ENCODE results near the gene RAPGEF5.

Gene RAPGEF5

DNA sequence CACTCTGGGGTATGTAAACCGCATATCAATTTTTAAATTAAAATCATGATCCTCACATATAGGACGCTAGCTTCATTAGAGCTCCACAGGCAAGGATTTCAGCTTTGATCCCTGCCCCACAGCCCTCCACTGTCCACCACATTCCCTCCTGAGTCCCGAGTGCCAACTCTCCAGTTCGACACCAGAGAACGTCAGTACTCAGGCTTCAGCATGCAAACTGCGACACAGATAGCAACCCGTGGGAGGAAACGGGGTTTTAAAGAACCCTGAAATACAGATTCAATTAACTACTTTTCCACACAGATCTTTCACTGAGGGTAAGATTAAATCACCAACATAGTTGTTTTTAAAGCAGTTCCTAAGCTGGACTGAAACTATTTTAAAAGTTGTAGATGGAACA is 26.1 kb downstream of the RAPGEF5 start:
- TF ChIP-seq, protein P1, sequence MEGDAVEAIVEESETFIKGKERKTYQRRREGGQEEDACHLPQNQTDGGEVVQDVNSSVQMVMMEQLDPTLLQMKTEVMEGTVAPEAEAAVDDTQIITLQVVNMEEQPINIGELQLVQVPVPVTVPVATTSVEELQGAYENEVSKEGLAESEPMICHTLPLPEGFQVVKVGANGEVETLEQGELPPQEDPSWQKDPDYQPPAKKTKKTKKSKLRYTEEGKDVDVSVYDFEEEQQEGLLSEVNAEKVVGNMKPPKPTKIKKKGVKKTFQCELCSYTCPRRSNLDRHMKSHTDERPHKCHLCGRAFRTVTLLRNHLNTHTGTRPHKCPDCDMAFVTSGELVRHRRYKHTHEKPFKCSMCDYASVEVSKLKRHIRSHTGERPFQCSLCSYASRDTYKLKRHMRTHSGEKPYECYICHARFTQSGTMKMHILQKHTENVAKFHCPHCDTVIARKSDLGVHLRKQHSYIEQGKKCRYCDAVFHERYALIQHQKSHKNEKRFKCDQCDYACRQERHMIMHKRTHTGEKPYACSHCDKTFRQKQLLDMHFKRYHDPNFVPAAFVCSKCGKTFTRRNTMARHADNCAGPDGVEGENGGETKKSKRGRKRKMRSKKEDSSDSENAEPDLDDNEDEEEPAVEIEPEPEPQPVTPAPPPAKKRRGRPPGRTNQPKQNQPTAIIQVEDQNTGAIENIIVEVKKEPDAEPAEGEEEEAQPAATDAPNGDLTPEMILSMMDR (IDR thresholded peaks at IDR 0.05; ENCODE audit: poor library complexity, severe bottlenecking): no peak

GRCh38 chr7:22329816-22330524 is 27.0 kb downstream of the RAPGEF5 start:
- Histone ChIP-seq H3K4me3 (ENCODE audit: severe bottlenecking) (no peak overlapping the region), H3K27me3 (ENCODE audit: insufficient read depth, poor library complexity, severe bottlenecking) (no peaks in the 10 kb centered on the region), H3K36me3 (ENCODE audit: low read depth) (no peaks in the 10 kb centered on the region), H3K27ac (ENCODE audit: poor library complexity, severe bottlenecking) (no peak overlapping the region), H3K9me3 (ENCODE audit: severe bottlenecking) (no peaks in the 10 kb centered on the region), H3K4me1 (ENCODE audit: insufficient read depth, poor library complexity, severe bottlenecking) (no peaks in the 10 kb centered on the region)
- ATAC-seq (ENCODE audit: low read depth): no peak
- no peak for DNase-seq (ENCODE audit: low spot score)
- TF ChIP-seq, protein P1 (IDR thresholded peaks at IDR 0.05; ENCODE audit: poor library complexity, severe bottlenecking): no peak

More for the DNA sequence above, 26.1 kb downstream of the RAPGEF5 start:
- Histone ChIP-seq H3K4me1 (ENCODE audit: insufficient read depth, poor library complexity, severe bottlenecking) (no peaks in the 10 kb centered on the region), H3K4me3 (ENCODE audit: severe bottlenecking) (no peak overlapping the region), H3K27me3 (ENCODE audit: insufficient read depth, poor library complexity, severe bottlenecking) (no peaks in the 10 kb centered on the region), H3K9me3 (ENCODE audit: severe bottlenecking) (no peaks in the 10 kb centered on the region), H3K36me3 (ENCODE audit: low read depth) (no peaks in the 10 kb centered on the region), H3K27ac (ENCODE audit: poor library complexity, severe bottlenecking) (no peak overlapping the region)
- ATAC-seq (ENCODE audit: low read depth) (no peak), DNase-seq (ENCODE audit: low spot score) (no peak)

- H3K27ac ChIP-seq (ENCODE audit: poor library complexity, severe bottlenecking): no peak overlapping the region
- no peaks in the 10 kb centered on the region for H3K27me3 ChIP-seq (ENCODE audit: insufficient read depth, poor library complexity, severe bottlenecking)
- no peaks in the 10 kb centered on the region for H3K4me1 ChIP-seq (ENCODE audit: insufficient read depth, poor library complexity, severe bottlenecking)
- no peak for DNase-seq (ENCODE audit: low spot score)
- H3K36me3 ChIP-seq (ENCODE audit: low read depth): no peaks in the 10 kb centered on the region
- no peak overlapping the region for H3K4me3 ChIP-seq (ENCODE audit: severe bottlenecking)
- no peaks in the 10 kb centered on the region for H3K9me3 ChIP-seq (ENCODE audit: severe bottlenecking)
- TF ChIP-seq, protein P1 (IDR thresholded peaks at IDR 0.05; ENCODE audit: poor library complexity, severe bottlenecking): no peak
- no peak for ATAC-seq (ENCODE audit: low read depth)
These were observed 30.8 kb downstream of the RAPGEF5 start for GRCh38 chr7:22326181-22326580.

- Histone ChIP-seq H3K27ac (ENCODE audit: poor library complexity, severe bottlenecking) (no peak overlapping the region), H3K36me3 (ENCODE audit: low read depth) (no peaks in the 10 kb centered on the region), H3K4me3 (ENCODE audit: severe bottlenecking) (no peak overlapping the region), H3K4me1 (ENCODE audit: insufficient read depth, poor library complexity, severe bottlenecking) (no peaks in the 10 kb centered on the region), H3K27me3 (ENCODE audit: insufficient read depth, poor library complexity, severe bottlenecking) (no peaks in the 10 kb centered on the region), H3K9me3 (ENCODE audit: severe bottlenecking) (no peaks in the 10 kb centered on the region)
- TF ChIP-seq, protein P1 (IDR thresholded peaks at IDR 0.05; ENCODE audit: poor library complexity, severe bottlenecking): no peak
- DNase-seq (ENCODE audit: low spot score) (no peak), ATAC-seq (ENCODE audit: low read depth) (0 out of 3 replicates have a peak, but pooled peaks have one; percentile 31)
These were observed 31.3 kb downstream of the RAPGEF5 start for GRCh38 chr7:22325671-22326070.

DNA sequence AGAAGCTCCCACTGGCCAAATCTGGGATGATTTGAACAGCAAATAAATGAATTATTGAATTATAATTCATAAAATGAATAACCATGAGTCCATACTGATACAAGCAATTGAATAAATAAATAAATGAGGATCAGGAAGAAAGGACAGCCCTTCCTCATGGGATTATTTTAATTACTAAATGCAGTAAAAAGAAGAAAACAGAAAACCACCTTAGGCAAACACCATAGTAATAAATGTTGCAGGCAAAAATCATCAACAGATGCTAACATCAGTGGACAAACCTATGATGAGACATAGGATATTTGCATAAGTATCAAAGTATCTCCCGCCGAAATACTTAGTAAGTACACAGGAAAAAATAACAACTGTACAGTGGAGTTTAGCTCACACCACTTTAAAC is 33.2 kb downstream of the RAPGEF5 start:
- no peak for ATAC-seq (ENCODE audit: low read depth)

More for the DNA sequence above, 33.2 kb downstream of the RAPGEF5 start:
- H3K27me3 ChIP-seq (ENCODE audit: insufficient read depth, poor library complexity, severe bottlenecking): no peaks in the 10 kb centered on the region
- no peak overlapping the region for H3K27ac ChIP-seq (ENCODE audit: poor library complexity, severe bottlenecking)
- TF ChIP-seq, protein P1 (IDR thresholded peaks at IDR 0.05; ENCODE audit: poor library complexity, severe bottlenecking): no peak
- H3K9me3 ChIP-seq (ENCODE audit: severe bottlenecking): no peaks in the 10 kb centered on the region
- H3K4me3 ChIP-seq (ENCODE audit: severe bottlenecking): no peak overlapping the region
- H3K36me3 ChIP-seq (ENCODE audit: low read depth): no peaks in the 10 kb centered on the region
- peaks cover 11% of the 10 kb centered on the region for H3K4me1 ChIP-seq (ENCODE audit: insufficient read depth, poor library complexity, severe bottlenecking)
- DNase-seq (ENCODE audit: low spot score): no peak

Measured in RWPE2 (cell line).